NAMALWA (cell line): ENCODE measurements around the gene PITX2.

Source experiments
- DNase-seq: peaks from one replicate; pipeline ENCODE4 v3.0.0-alpha.2; 2015; ENCODE audit warnings: low spot score

Gene PITX2

GRCh38 chr4:110622841-110623717, at the start of gene PITX2:
Gene PITX2, minus strand, starts transcription at chr4:110623077. Its CDS starts 617 bp downstream, at chr4:110622460.
- no peak for DNase-seq

GRCh38 chr4:110671679-110672078, 48.8 kb upstream of the PITX2 start:
- no peak for DNase-seq

GRCh38 chr4:110669663-110670062, 46.8 kb upstream of the PITX2 start:
- no peak for DNase-seq

- no peak for DNase-seq
Measured at GRCh38 chr4:110668463-110669235, 45.8 kb upstream of the PITX2 start.

GRCh38 chr4:110667670-110668069, 44.8 kb upstream of the PITX2 start:
- DNase-seq = no peak

GRCh38 chr4:110666030-110666429, 43.2 kb upstream of the PITX2 start:
- DNase-seq = no peak

- DNase-seq = no peak
Measured at GRCh38 chr4:110663738-110664444, 41.0 kb upstream of the PITX2 start.

GRCh38 chr4:110663206-110663605, 40.3 kb upstream of the PITX2 start:
- no peak for DNase-seq

GRCh38 chr4:110660755-110661154, 37.9 kb upstream of the PITX2 start:
- no peak for DNase-seq

- DNase-seq = no peak
Measured at GRCh38 chr4:110654254-110654635, 31.4 kb upstream of the PITX2 start.

GRCh38 chr4:110653321-110654253, 30.7 kb upstream of the PITX2 start:
- no peak for DNase-seq

GRCh38 chr4:110644008-110644407, 21.1 kb upstream of the PITX2 start:
- no peak for DNase-seq

GRCh38 chr4:110643096-110643495, 20.2 kb upstream of the PITX2 start:
- no peak for DNase-seq

GRCh38 chr4:110641218-110641617, 18.3 kb upstream of the PITX2 start:
- no peak for DNase-seq

- no peak for DNase-seq
Measured at GRCh38 chr4:110640576-110640975, 17.7 kb upstream of the PITX2 start.

GRCh38 chr4:110639207-110640090, 16.6 kb upstream of the PITX2 start:
- DNase-seq = no peak

- DNase-seq = no peak
Measured at GRCh38 chr4:110638089-110638746, 15.3 kb upstream of the PITX2 start.

- DNase-seq = no peak
Measured at GRCh38 chr4:110637408-110638088, 14.7 kb upstream of the PITX2 start.

GRCh38 chr4:110636680-110637407, 14.0 kb upstream of the PITX2 start:
- DNase-seq = no peak
